DMS53 (cell line): Measurements from ENCODE around the gene NRP2.

Source experiments
- DNase-seq: peaks from one replicate; lab custom pipeline; 2025; lab: John Stamatoyannopoulos, UW

The NRP2 gene

DNA sequence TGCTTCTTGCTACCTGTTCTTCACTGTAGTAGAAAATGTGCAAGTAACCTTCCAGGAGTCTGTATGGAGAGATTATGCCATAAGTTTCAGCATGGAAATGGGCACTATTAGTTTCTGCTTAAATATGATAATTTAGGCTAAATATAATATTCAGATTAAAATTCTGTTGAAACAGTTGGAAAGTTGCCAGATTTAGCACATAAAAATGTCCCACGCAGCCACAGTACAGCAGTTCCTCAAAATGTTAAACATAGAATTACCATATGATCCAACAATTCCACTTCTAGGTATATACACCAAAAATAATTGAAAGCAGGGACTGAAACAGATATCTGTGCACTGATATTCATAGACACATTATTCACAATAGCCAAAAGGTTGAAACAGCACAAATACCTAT is 121.2 kb downstream of the NRP2 start:
- DNase-seq: no peak

- no peak for DNase-seq
These were observed 122.8 kb downstream of the NRP2 start for GRCh38 chr2:205805136-205805535.

GRCh38 chr2:205806143-205806905 is 124.0 kb downstream of the NRP2 start:
- DNase-seq: peak; percentile 94

DNA sequence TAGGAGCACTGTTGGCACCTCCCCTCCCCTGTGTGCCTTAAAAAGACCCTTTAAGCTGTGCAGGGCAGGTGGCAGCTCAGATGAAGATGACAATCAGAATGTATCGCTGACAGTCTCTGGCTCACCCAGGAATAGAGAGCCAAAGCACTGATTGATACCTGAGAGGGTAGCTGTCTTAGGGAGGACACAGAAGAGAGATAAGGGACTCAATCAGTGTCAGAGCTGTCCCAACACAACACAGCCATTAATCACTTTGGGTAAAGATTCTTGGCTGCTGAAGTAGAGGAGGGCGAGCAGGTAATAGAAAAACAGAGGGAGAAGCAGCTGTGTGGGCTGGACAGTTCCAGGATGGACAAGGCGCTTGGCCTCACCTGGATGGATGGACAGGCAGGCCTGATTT is 124.9 kb downstream of the NRP2 start:
- no peak for DNase-seq

DNA sequence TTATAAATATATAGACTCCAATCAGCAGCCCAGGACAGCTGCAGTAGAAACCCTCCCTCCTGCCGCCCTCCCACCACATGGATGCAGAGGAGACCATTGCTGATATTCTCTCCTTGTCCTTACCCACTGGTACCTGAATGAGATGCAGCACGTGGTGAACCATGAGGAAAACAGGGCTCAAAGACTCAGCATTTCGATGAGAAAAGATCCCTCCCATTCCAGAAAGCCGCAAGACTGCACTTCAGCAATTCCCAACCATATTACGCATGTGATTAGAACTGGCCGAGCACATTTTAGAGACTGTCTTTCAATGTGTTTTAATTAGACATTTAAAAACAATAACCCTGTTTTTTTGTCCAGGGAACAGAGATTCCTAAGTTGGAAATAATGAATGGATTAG is 125.5 kb downstream of the NRP2 start:
- DNase-seq: no peak

DNA sequence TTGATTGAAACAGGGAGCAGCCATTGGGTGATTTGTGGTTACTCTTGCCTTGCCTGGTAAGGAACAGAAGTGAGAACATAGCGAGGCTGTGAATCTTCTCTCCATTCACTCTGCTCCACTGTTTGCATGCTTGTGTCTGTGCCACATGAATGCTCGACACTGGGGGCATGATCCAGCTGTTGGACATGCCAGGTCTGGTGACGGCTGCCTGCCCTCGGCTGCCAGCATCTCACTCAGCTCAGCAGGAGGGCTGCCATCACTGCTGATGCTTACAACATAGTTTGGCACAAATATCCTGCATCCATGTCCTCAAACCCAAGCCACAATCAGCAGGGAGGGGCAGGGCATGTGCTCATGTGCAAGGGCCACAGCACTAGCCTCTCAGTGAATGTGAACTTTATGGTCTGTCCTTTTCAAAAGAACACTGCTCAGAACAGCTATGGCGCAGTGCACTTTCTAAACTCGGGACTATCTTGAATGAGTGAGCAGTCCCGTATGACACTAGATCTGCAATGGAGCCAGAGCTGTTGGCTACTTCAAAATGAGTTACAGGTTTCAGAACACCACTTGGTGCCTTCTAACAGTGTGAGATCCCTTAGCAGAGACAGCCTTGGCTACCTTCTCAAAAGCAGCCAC is 126.3 kb downstream of the NRP2 start:
- no peak for DNase-seq

DNA sequence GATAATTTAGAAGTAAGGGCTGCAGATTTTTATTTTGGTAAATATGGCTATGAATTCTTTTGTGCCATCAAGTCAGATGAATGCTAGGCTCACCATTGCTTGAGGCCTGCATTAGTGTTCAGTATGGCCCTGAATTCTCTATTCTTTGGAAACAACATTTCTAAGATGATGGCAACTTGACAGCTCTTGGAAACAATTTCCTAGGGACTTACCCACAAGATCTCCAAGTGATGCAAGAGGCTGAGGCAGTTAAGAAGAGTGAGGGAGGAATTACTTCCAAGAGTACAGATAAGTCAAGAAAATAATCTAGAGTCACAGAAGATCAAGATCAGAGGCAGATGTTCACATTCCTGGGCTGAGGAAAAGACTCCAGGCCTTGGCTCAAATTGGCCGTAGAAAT is 129.1 kb downstream of the NRP2 start:
- no peak for DNase-seq

DNA sequence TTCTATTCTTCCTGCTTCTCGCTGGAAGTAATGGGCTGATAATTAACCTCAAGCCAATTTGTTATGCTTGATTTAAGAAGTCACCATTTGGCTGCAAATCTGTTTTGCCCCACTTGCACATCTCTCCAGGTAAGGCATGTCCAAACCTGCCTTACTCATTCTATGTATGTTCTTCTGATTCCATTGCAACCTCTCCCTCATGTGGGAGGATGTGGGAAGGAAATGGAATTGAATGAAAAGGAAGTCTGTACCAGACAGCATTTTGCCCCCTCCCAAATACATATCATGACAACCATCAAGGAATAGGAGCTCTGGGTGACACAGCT is 131.7 kb downstream of the NRP2 start:
- DNase-seq: no peak

DNA sequence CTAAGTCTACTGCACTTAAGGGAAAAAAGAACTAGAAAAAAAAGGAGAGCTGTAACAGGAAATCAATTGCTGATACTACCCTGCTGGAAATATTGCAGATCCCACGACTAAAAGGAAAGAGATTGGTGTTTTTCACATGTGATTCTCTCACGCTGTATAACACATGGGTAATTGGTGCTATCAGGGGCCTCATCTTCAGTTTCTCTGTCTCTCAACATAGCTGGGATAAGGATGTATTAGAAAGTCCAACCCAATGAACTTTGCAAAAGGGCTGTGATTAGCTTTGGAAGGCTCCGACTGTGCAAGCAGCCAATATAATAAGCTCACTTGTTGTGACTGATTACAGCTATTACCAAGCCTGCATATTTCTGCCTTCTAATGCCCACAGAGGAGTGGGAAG is 133.4 kb downstream of the NRP2 start:
- no peak for DNase-seq

- no peak for DNase-seq
These were observed 134.0 kb downstream of the NRP2 start for GRCh38 chr2:205816268-205816667.

GRCh38 chr2:205822579-205822978 is 140.3 kb downstream of the NRP2 start:
- DNase-seq: no peak

- no peak for DNase-seq
These were observed 145.6 kb downstream of the NRP2 start for GRCh38 chr2:205827809-205828365.

- DNase-seq: no peak
These were observed 151.6 kb downstream of the NRP2 start for GRCh38 chr2:205833864-205834263.

- DNase-seq: no peak
These were observed 152.5 kb downstream of the NRP2 start for GRCh38 chr2:205834796-205835195.

GRCh38 chr2:205835251-205835791 is 153.0 kb downstream of the NRP2 start:
- no peak for DNase-seq

DNA sequence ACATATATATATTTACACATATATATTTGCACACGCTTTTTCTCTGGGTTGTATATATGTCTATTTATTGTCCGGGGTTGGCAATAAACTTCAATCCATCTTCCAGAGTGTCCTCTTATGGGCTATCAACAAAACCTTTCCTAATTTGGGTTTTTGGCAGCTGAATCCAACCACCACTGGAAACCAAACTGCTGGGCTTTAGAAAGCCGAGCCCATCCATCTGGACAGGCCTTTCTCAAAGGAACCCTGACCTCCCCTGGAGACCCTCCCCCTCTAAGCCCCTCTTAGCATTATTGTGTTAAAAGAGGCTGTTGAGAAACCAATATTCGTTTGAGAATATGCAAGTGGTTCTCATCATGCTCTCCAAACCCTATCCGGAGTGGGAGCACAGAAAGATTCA is 153.6 kb downstream of the NRP2 start:
- no peak for DNase-seq

GRCh38 chr2:205836477-205837221 is 154.3 kb downstream of the NRP2 start:
- peak; percentile 62 for DNase-seq

DNA sequence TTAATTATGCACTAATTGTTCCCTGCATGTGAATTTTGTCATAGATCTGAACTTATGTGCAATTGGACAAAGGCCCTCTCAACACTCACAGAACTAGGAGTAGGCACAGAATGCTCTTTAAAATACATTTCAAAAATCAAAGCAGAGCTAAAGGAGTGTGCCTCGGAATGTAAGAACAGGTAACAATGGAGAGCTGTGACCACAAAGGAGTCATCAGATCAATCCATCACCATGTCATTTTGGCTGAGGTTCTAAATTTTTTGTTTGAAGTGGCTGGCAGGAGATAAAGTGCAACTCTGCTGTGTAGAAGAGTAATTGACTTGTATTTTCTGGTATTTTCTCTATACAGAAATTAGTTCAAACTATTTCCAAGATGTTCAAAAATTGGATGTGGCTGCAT is 155.4 kb downstream of the NRP2 start:
- DNase-seq: no peak

- no peak for DNase-seq
These were observed 163.1 kb downstream of the NRP2 start for GRCh38 chr2:205845446-205845845.
